GM18508 (cell line): ENCODE measurements around the gene CARM1.

Source experiments
- ATAC-seq: cut with Tn5 transposase; IDR thresholded peaks from one replicate; pipeline ENCODE4 v1.9.1; 2021; ENCODE audit warnings: moderate number of reproducible peaks; ENCODE audit not compliant: insufficient read depth, unreplicated experiment

The CARM1 gene

GRCh38 chr19:10964903-10965302 is 93.5 kb downstream of the CARM1 start:
- no peak for ATAC-seq

GRCh38 chr19:10965398-10965797 is 94.0 kb downstream of the CARM1 start:
- ATAC-seq = no peak

GRCh38 chr19:10966809-10967208 is 95.5 kb downstream of the CARM1 start:
- no peak for ATAC-seq

GRCh38 chr19:10968527-10969135 is 97.3 kb downstream of the CARM1 start:
- ATAC-seq = no peak

GRCh38 chr19:10971107-10971726 is 99.9 kb downstream of the CARM1 start:
- no peak for ATAC-seq
